ENCODE results near the gene RNF10.

Gene RNF10

GRCh38 chr12:120580787-120581723 lies 46.9 kb downstream of the RNF10 start, which contains the start of gene POP5:
TSS of gene POP5 (minus strand) at chr12:120581402. CDS start at chr12:120581362, 40 bp downstream.
- no peak for TF ChIP-seq CTCF (IDR thresholded peaks at IDR 0.05; ENCODE audit: extremely low read depth, missing control alignments)
- DNase-seq (ENCODE audit: low spot score), result peak; percentile 94

GRCh38 chr12:120581998-120582397 lies 47.8 kb downstream of the RNF10 start:
- no peak for TF ChIP-seq CTCF (IDR thresholded peaks at IDR 0.05; ENCODE audit: extremely low read depth, missing control alignments)

GRCh38 chr12:120583478-120584030 lies 49.4 kb downstream of the RNF10 start:
- DNase-seq (ENCODE audit: low spot score), result peak; percentile 87
- peak; percentile 66 for TF ChIP-seq CTCF (IDR thresholded peaks at IDR 0.05; ENCODE audit: extremely low read depth, missing control alignments)

More at GRCh38 chr12:120581998-120582397, 47.8 kb downstream of the RNF10 start:
- no peak for DNase-seq (ENCODE audit: low spot score)

GRCh38 chr12:120584343-120585149 lies 50.4 kb downstream of the RNF10 start:
- TF ChIP-seq CTCF (IDR thresholded peaks at IDR 0.05; ENCODE audit: extremely low read depth, missing control alignments), result peak; percentile 24
- DNase-seq (ENCODE audit: low spot score), result peak; percentile 73

GRCh38 chr12:120586206-120586605 lies 52.0 kb downstream of the RNF10 start:
- DNase-seq (ENCODE audit: low spot score), result no peak
- no peak for TF ChIP-seq CTCF (IDR thresholded peaks at IDR 0.05; ENCODE audit: extremely low read depth, missing control alignments)

GRCh38 chr12:120586860-120587259 lies 52.7 kb downstream of the RNF10 start:
- no peak for TF ChIP-seq CTCF (IDR thresholded peaks at IDR 0.05; ENCODE audit: extremely low read depth, missing control alignments)
- no peak for DNase-seq (ENCODE audit: low spot score)
